KMS-11 (cell line): ENCODE measurements around the gene GPR156.
"Not testable (repeated sequence)": the region's sequence is repeated elsewhere in the genome, so short reads cannot be mapped to it uniquely, and the experiment has no call there.

Experiments used
- H2AFZ ChIP-seq: fragments of 200-600 bp; sonication (generic); 2 replicates; pipeline ENCODE4 v1.6.1; 2016; ENCODE audit warnings: antibody characterized with exemption, mixed run types, low read depth
- H3K27ac ChIP-seq: fragments of 200-600 bp; sonication (generic); 2 replicates; pipeline ENCODE4 v1.6.1; 2016; ENCODE audit warnings: mild to moderate bottlenecking, mixed run types
- H3K27me3 ChIP-seq: fragments of 200-600 bp; sonication (generic); 2 replicates; pipeline ENCODE4 v1.6.1; 2017; ENCODE audit warnings: mild to moderate bottlenecking, low read depth, mixed run types, moderate library complexity; ENCODE audit not compliant: insufficient read depth
- H3K36me3 ChIP-seq: fragments of 200-600 bp; sonication (generic); 2 replicates; pipeline ENCODE4 v1.6.1; 2017; ENCODE audit warnings: mild to moderate bottlenecking, mixed run types; ENCODE audit not compliant: insufficient read depth
- H3K4me1 ChIP-seq: fragments of 200-600 bp; sonication (generic); 2 replicates; pipeline ENCODE4 v1.6.1; 2016; ENCODE audit warnings: mild to moderate bottlenecking, low read depth, mixed run types; ENCODE audit not compliant: poor library complexity, severe bottlenecking
- H3K4me2 ChIP-seq: fragments of 200-600 bp; sonication (generic); 2 replicates; pipeline ENCODE4 v1.7.0; 2016; ENCODE audit warnings: mild to moderate bottlenecking, mixed run types
- H3K4me3 ChIP-seq: fragments of 200-600 bp; sonication (generic); IDR thresholded peaks from 2 replicates; pipeline ENCODE4 v1.6.1; 2017; ENCODE audit warnings: low read depth, low read length, mixed read lengths; ENCODE audit not compliant: insufficient read depth
- H3K79me2 ChIP-seq: fragments of 200-600 bp; sonication (generic); 2 replicates; pipeline ENCODE4 v1.6.1; 2016; ENCODE audit warnings: low read depth, mixed run types; ENCODE audit not compliant: insufficient read depth
- H3K9ac ChIP-seq: fragments of 200-600 bp; sonication (generic); 2 replicates; pipeline ENCODE4 v1.6.1; 2016; ENCODE audit warnings: mild to moderate bottlenecking, mixed run types
- H4K20me1 ChIP-seq: fragments of 200-600 bp; sonication (generic); 2 replicates; pipeline ENCODE4 v1.6.1; 2016; ENCODE audit warnings: mild to moderate bottlenecking, mixed run types; ENCODE audit not compliant: insufficient read depth
- TF ChIP-seq, protein P1 (sequence below): fragments of 200-600 bp; sonication (generic); conservative IDR thresholded peaks from 2 replicates; pipeline ENCODE4 v1.6.1; 2017; ENCODE audit warnings: low read depth, mild to moderate bottlenecking, antibody characterized with exemption, low read length, moderate library complexity, mixed read lengths

GPR156 gene

GRCh38 chr3:120298996-120299395 is 14.0 kb upstream of the GPR156 start:
- no peaks in the 10 kb centered on the region for H3K27me3 ChIP-seq
- TF ChIP-seq, protein P1, sequence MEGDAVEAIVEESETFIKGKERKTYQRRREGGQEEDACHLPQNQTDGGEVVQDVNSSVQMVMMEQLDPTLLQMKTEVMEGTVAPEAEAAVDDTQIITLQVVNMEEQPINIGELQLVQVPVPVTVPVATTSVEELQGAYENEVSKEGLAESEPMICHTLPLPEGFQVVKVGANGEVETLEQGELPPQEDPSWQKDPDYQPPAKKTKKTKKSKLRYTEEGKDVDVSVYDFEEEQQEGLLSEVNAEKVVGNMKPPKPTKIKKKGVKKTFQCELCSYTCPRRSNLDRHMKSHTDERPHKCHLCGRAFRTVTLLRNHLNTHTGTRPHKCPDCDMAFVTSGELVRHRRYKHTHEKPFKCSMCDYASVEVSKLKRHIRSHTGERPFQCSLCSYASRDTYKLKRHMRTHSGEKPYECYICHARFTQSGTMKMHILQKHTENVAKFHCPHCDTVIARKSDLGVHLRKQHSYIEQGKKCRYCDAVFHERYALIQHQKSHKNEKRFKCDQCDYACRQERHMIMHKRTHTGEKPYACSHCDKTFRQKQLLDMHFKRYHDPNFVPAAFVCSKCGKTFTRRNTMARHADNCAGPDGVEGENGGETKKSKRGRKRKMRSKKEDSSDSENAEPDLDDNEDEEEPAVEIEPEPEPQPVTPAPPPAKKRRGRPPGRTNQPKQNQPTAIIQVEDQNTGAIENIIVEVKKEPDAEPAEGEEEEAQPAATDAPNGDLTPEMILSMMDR = no peak
- no peaks in the 10 kb centered on the region for H4K20me1 ChIP-seq

DNA sequence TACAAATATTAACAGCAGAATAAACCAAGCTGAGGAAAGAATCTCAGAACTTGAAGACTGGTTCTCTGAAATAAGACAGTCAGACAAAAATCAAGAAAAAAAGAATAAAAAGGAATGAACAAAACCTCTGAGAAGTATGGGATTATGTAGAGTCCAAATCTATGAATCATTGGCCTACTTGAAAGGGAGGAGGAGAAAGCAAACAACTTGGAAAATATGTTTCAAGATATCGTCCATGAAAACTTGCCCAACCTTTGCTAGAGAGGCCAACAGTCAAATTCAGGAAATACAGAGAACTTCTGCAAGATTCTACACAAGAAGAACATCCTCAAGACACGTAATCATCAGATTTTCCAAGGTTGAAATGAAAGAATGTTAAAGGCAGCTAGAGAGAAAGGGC is 6.5 kb upstream of the GPR156 start:
- H3K36me3 ChIP-seq, H3K79me2 ChIP-seq, H3K4me2 ChIP-seq, H2AFZ ChIP-seq, H3K4me1 ChIP-seq, H3K27ac ChIP-seq, H3K4me3 ChIP-seq, H3K9ac ChIP-seq, H4K20me1 ChIP-seq, H3K27me3 ChIP-seq: not testable (repeated sequence)

More at GRCh38 chr3:120298996-120299395, 14.0 kb upstream of the GPR156 start:
- no peak overlapping the region for H3K4me3 ChIP-seq
- no peak overlapping the region for H3K27ac ChIP-seq
- H3K4me1 ChIP-seq = no peaks in the 10 kb centered on the region
- no peaks in the 10 kb centered on the region for H3K79me2 ChIP-seq
- no peaks in the 10 kb centered on the region for H3K36me3 ChIP-seq
- no peak overlapping the region for H3K9ac ChIP-seq
- no peak overlapping the region for H2AFZ ChIP-seq
- H3K4me2 ChIP-seq = no peak overlapping the region

- Histone ChIP-seq H3K9ac (no peak overlapping the region), H3K4me2 (no peak overlapping the region), H3K27ac (no peak overlapping the region), H4K20me1 (no peaks in the 10 kb centered on the region), H3K4me3 (no peak overlapping the region), H3K4me1 (peaks cover 16% of the 10 kb centered on the region), H2AFZ (no peak overlapping the region), H3K36me3 (no peaks in the 10 kb centered on the region), H3K27me3 (no peaks in the 10 kb centered on the region), H3K79me2 (no peaks in the 10 kb centered on the region)
- TF ChIP-seq, protein P1 = no peak
Observed at GRCh38 chr3:120289636-120290035, 4.6 kb upstream of the GPR156 start.

DNA sequence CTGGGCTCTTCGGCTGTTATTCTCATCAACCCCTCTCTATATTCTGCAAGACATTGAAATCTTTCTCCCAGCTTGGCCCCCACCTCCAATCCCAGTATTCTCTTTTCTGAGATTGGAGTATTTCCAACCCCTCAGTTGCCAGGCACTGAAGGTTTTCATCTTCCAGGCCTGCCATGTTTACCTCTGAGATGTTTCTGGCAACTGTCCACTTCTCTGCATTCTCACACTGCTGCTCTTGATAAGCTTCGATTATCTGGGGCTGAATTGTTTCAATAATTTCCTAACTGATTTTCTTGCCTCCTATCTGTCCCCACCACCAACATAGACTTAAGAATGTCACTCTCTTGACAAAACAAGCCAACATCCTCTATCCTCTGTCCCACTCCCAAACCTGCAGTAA is 1.4 kb upstream of the GPR156 start:
- Histone ChIP-seq H4K20me1 (no peaks in the 10 kb centered on the region), H3K4me2 (peak overlapping the region; percentile 18), H3K4me3 (peak overlapping the region; percentile 16), H3K36me3 (no peaks in the 10 kb centered on the region), H3K79me2 (no peaks in the 10 kb centered on the region), H2AFZ (peak overlapping the region; percentile 6; the same call in 1 of the 2 replicates), H3K27ac (no peak overlapping the region), H3K9ac (no peak overlapping the region), H3K4me1 (peaks cover 31% of the 10 kb centered on the region), H3K27me3 (no peaks in the 10 kb centered on the region)
- TF ChIP-seq, protein P1 = no peak

GRCh38 chr3:120285508-120285841 is 453 bp upstream of the GPR156 start:
- Histone ChIP-seq H3K4me2 (0 out of 2 replicates have a peak overlapping the region, but pooled peaks have one; percentile 18), H4K20me1 (no peaks in the 10 kb centered on the region), H3K79me2 (no peaks in the 10 kb centered on the region), H3K9ac (no peak overlapping the region), H3K4me3 (no peak overlapping the region), H3K27me3 (no peaks in the 10 kb centered on the region), H3K27ac (no peak overlapping the region), H3K36me3 (no peaks in the 10 kb centered on the region), H2AFZ (no peak overlapping the region), H3K4me1 (peaks cover 41% of the 10 kb centered on the region)
- TF ChIP-seq, protein P1 = no peak
